Left ventricle myocardium superior (tissue), 1 donor: ENCODE results near the gene LIMK2. TPM values are rescaled to one million over a fixed set of nuclear protein-coding genes. Genes with fewer than 3 reads are reported as not detected.
"Not testable (repeated sequence)": the region's sequence is repeated elsewhere in the genome, so short reads cannot be mapped to it uniquely, and the experiment has no call there.

Experiments used
- ATAC-seq: fragments of 200-7000 bp; cut with Tn5 transposase; one replicate; pipeline ENCODE4 v1.9.1; 2020; ENCODE audit warnings: mild to moderate bottlenecking, moderate library complexity
- DNase-seq: peaks from one replicate; pipeline ENCODE4 v3.0.0-alpha.2; 2020
- intact Hi-C: fragments of 100-400 bp; cut with micrococcal nuclease; formaldehyde crosslinking; loops from one replicate; pipeline ENCODE4 v1.11.0; 2022
- total RNA-seq: library from RNA; stranded (reverse); fragmentation: NEBNext Ultra II Directional; extraction: Animal tissue kit (Norgen Biotek cat#: 25700); gene quantifications from one replicate; pipeline ENCODE4 v1.2.1, GENCODE V29; 2021
- donor health status: DM: no; HTN: yes; CAD: no; lungs with severe emphysema.

Gene LIMK2
- total RNA-seq, 1 donor from 2014 or later = 8.6 TPM

GRCh38 chr22:31305194-31305593 is 93.1 kb downstream of the LIMK2 start:
- intact Hi-C loops = no loop called here
- ATAC-seq (no peak), DNase-seq (no peak)

- intact Hi-C loops = no loop called here
- ATAC-seq (no peak), DNase-seq (no peak)
Observed at GRCh38 chr22:31308181-31308580, 96.1 kb downstream of the LIMK2 start.

- intact Hi-C loops = no loop called here
- DNase-seq (peak; percentile 70), ATAC-seq (peak; percentile 95)
Observed at GRCh38 chr22:31313366-31314147, 101.5 kb downstream of the LIMK2 start.

- ATAC-seq, DNase-seq, intact Hi-C loops: not testable (repeated sequence)
Observed at GRCh38 chr22:31314220-31314619, 102.1 kb downstream of the LIMK2 start.

- ATAC-seq = no peak
- intact Hi-C loops = no loop called here
- DNase-seq = no peak
Observed at GRCh38 chr22:31321421-31321820, 109.3 kb downstream of the LIMK2 start.

GRCh38 chr22:31323578-31324550 is 111.8 kb downstream of the LIMK2 start:
- DNase-seq (no peak), ATAC-seq (no peak)
- intact Hi-C loops = no loop called here

GRCh38 chr22:31326877-31327276 is 114.8 kb downstream of the LIMK2 start:
- intact Hi-C loops = no loop called here

GRCh38 chr22:31327806-31328543 is 115.9 kb downstream of the LIMK2 start:
- intact Hi-C loops = no loop called here
- ATAC-seq = peak; percentile 56
- no peak for DNase-seq

More at GRCh38 chr22:31326877-31327276, 114.8 kb downstream of the LIMK2 start:
- ATAC-seq (no peak), DNase-seq (no peak)

- DNase-seq = no peak
- intact Hi-C loops = no loop called here
- ATAC-seq = no peak
Observed at GRCh38 chr22:31328544-31328960, 116.5 kb downstream of the LIMK2 start.

GRCh38 chr22:31329029-31329428 is 116.9 kb downstream of the LIMK2 start:
- no peak for ATAC-seq
- intact Hi-C loops = no loop called here
- DNase-seq = no peak

Other genes with a start within 250 kb of the LIMK2 start
- 18.8 TPM for gene MORC2, start 243.5 kb upstream of the LIMK2 start, total RNA-seq
- 32.7 TPM for gene TUG1, start 243.0 kb upstream of the LIMK2 start, total RNA-seq
- 278 TPM for gene SMTN, start 131.0 kb upstream of the LIMK2 start, total RNA-seq
- 32.9 TPM for gene SELENOM, start 104.7 kb upstream of the LIMK2 start, total RNA-seq
- gene INPP5J, start 89.3 kb upstream of the LIMK2 start, total RNA-seq = 15.7 TPM
- gene PLA2G3, start 71.8 kb upstream of the LIMK2 start, total RNA-seq = not detected
- gene RNF185, start 52.1 kb upstream of the LIMK2 start, total RNA-seq = 21.4 TPM
- 15.3 TPM for gene PIK3IP1, start 80.2 kb downstream of the LIMK2 start, total RNA-seq
- 11.5 TPM for gene PATZ1, start 134.0 kb downstream of the LIMK2 start, total RNA-seq
- gene DRG1, start 187.3 kb downstream of the LIMK2 start, total RNA-seq = 67.4 TPM